Measurements from ENCODE around the gene KAT8. TPM values are rescaled to one million over a fixed set of nuclear protein-coding genes. Genes with fewer than 3 reads are reported as not detected.

The KAT8 gene
- total RNA-seq, 2 donors from 2014 or later: 55.7 to 66.4 TPM

DNA sequence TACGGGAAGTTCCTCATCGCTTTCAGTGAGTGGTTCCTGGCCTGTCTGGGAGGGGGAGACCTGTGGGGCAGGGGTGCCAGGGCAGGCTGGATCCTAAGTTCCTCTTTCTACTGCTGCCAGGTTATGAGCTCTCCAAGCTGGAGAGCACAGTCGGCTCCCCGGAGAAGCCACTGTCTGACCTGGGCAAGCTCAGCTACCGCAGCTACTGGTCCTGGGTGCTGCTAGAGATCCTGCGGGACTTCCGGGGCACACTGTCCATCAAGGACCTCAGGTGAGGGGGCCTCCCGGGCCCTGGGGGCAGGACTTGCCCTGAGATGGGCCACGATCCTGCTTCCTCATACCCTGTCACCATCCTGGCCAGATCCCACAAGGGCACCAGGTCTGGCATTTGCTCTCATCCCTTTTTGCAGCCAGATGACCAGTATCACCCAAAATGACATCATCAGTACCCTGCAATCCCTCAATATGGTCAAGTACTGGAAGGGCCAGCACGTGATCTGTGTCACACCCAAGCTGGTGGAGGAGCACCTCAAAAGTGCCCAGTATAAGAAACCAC, 12.9 kb downstream of the KAT8 start:
- Histone ChIP-seq H3K4me3 (no peak overlapping the region), H3K4me1 (peaks cover 71% of the 10 kb centered on the region), H3K27ac (peak overlapping the region; percentile 89 to 98 (median 94)), H3K36me3 (replicated peaks in 1 of 2; ENCODE audit: insufficient read depth in 1 of 2, low read depth in 2 of 2) (peaks cover 0 to 4% of the 10 kb centered on the region in 2 donors), H3K9me3 (no peaks in the 10 kb centered on the region), H3K27me3 (no peaks in the 10 kb centered on the region)
- TF ChIP-seq POLR2A (IDR thresholded peaks at IDR 0.05) (no peak), CTCF (IDR thresholded peaks at IDR 0.05) (no peak)
- ATAC-seq (peak; percentile 25), DNase-seq (peak in 3 of 4 donors; percentile 58 to 65 (median 62))
- WGBS, 2 donors: 34 to 42% methylated on average over 4 to 10 of the region's 10 CpGs
- intact Hi-C loops (cut with DNase I): no loop called here

DNA sequence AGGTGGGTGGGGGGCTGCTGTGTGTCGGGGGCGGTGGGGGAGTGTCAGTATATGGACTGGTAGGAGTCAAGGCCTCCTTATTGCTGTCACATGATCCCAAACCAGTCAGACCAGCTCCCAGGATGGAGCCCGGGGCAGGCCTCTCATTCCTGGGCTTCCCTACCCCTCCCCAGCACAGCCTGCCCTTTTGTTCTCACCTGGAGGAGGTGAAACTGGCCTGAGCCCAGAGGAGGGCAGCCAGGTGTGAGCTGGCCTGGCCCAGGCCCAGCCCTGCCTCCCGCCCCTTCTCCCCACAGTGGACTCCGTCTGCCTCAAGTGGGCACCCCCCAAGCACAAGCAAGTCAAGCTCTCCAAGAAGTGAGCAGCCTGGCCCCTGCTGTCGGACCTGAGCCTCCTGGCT, 13.4 kb downstream of the KAT8 start:
- H3K27me3 ChIP-seq: no peaks in the 10 kb centered on the region
- ATAC-seq (peak; percentile 82), DNase-seq (peak; percentile 95 to 98 (median 98))
- 8 to 19% methylated on average over 3 to 6 of the region's 6 CpGs for WGBS, 2 donors
- H3K36me3 ChIP-seq (replicated peaks in 1 of 2; ENCODE audit: insufficient read depth in 1 of 2, low read depth in 2 of 2): peaks cover 0 to 4% of the 10 kb centered on the region in 2 donors
- no peak overlapping the region for H3K4me3 ChIP-seq
- H3K9me3 ChIP-seq: no peaks in the 10 kb centered on the region
- H3K27ac ChIP-seq: peak overlapping the region; percentile 89 to 98 (median 94)
- intact Hi-C loops (cut with DNase I): no loop called here
- peak in 1 of 7 experiments; percentile 9 for TF ChIP-seq CTCF (IDR thresholded peaks at IDR 0.05)
- peak in 2 of 3 donors; percentile 20 to 23 for TF ChIP-seq POLR2A (IDR thresholded peaks at IDR 0.05)
- H3K4me1 ChIP-seq: peaks cover 74% of the 10 kb centered on the region

DNA sequence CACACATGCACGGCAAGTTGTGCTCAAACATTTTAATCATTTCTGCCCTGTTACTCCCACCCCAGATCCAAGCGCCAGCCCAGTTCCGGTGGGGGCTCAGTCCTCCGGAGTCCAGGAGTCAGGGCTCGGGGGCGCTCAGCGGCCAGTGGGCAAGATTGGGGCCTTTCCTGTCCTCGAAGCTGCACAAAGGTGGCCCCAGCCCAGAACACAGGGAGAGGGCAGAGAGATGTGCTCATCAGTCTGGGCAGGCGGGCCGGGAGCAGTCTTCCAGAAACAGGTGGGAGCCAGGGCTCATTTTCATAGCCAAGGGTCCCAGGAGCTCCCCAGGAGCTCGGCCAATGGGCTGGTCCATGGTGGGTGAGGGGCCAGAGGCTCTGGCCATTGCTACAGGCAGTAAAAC, 14.0 kb downstream of the KAT8 start:
- no peak overlapping the region for H3K4me3 ChIP-seq
- intact Hi-C loops (cut with DNase I): no loop called here
- peak overlapping the region; percentile 89 to 98 (median 94) for H3K27ac ChIP-seq
- no peaks in the 10 kb centered on the region for H3K27me3 ChIP-seq
- H3K9me3 ChIP-seq: no peaks in the 10 kb centered on the region
- TF ChIP-seq POLR2A (IDR thresholded peaks at IDR 0.05) (no peak), CTCF (IDR thresholded peaks at IDR 0.05) (no peak)
- peak in 1 of 4 donors; percentile 34 for DNase-seq
- no peak for ATAC-seq
- H3K36me3 ChIP-seq (replicated peaks in 1 of 2; ENCODE audit: insufficient read depth in 1 of 2, low read depth in 2 of 2): peaks cover 0 to 4% of the 10 kb centered on the region in 2 donors
- H3K4me1 ChIP-seq: peaks cover 79% of the 10 kb centered on the region
- 69 to 73% methylated on average over 10 to 11 of the region's 11 CpGs for WGBS, 2 donors

GRCh38 chr16:31131841-31132271, 14.4 kb downstream of the KAT8 start:
- H3K27me3 ChIP-seq: no peaks in the 10 kb centered on the region
- ATAC-seq (no peak), DNase-seq (peak in 2 of 4 donors; percentile 25 to 48)
- peaks cover 80% of the 10 kb centered on the region for H3K4me1 ChIP-seq
- intact Hi-C loops (cut with DNase I): no loop called here
- H3K4me3 ChIP-seq: no peak overlapping the region
- no peaks in the 10 kb centered on the region for H3K9me3 ChIP-seq
- WGBS, 2 donors: 53 to 70% methylated on average over 3 to 5 of the region's 5 CpGs
- H3K27ac ChIP-seq: peak overlapping the region; percentile 89 to 98 (median 94)
- TF ChIP-seq CTCF (IDR thresholded peaks at IDR 0.05) (no peak), POLR2A (IDR thresholded peaks at IDR 0.05) (no peak)
- peaks cover 0 to 4% of the 10 kb centered on the region in 2 donors for H3K36me3 ChIP-seq (replicated peaks in 1 of 2; ENCODE audit: insufficient read depth in 1 of 2, low read depth in 2 of 2)

Measured in body of pancreas (tissue), 4 donors.